Neural cell (in vitro differentiated cells): ENCODE results near the gene VPS35L. TPM values are rescaled to one million over a fixed set of nuclear protein-coding genes. Genes with fewer than 3 reads are reported as not detected.

Experiments
- H2AFZ ChIP-seq: fragments of 200-600, 300-800 bp; sonication (generic), shearing (Covaris generic); 2 replicates; pipeline ENCODE4 v1.6.0; 2014; ENCODE audit warnings: low read depth, mild to moderate bottlenecking, antibody characterized with exemption, low read length, moderate library complexity
- H3F3A ChIP-seq: fragments of 200-600 bp; shearing (Covaris generic); 2 replicates; pipeline ENCODE4 v1.6.1; 2016; ENCODE audit warnings: mild to moderate bottlenecking, moderate library complexity, mixed read lengths, antibody characterized with exemption, low read length; ENCODE audit not compliant: insufficient read depth, poor library complexity, severe bottlenecking
- H3K27ac ChIP-seq: fragments of 200-600, 300-800 bp; sonication (generic), shearing (Covaris generic); 2 replicates; pipeline ENCODE4 v1.5.1; 2014; ENCODE audit warnings: mild to moderate bottlenecking, low read length, moderate library complexity
- H3K27me3 ChIP-seq: fragments of 300-800, 200-600 bp; sonication (generic), shearing (Covaris generic); 2 replicates; pipeline ENCODE4 v1.6.0; 2014; ENCODE audit warnings: mild to moderate bottlenecking, low read depth, low read length, moderate library complexity; ENCODE audit not compliant: insufficient read depth
- H3K36me3 ChIP-seq: fragments of 300-800, 200-600 bp; sonication (generic), shearing (Covaris generic); 2 replicates; pipeline ENCODE4 v1.5.1; 2014; ENCODE audit warnings: mild to moderate bottlenecking, antibody characterized with exemption, low read length, moderate library complexity; ENCODE audit not compliant: insufficient read depth
- H3K4me2 ChIP-seq: fragments of 300-800, 200-600 bp; sonication (generic), shearing (Covaris generic); 2 replicates; pipeline ENCODE4 v1.6.0; 2014; ENCODE audit warnings: mild to moderate bottlenecking, low read length
- H3K4me3 ChIP-seq: fragments of 300-800, 200-600 bp; sonication (generic), shearing (Covaris generic); 2 replicates; pipeline ENCODE4 v1.5.1; 2014; ENCODE audit warnings: mild to moderate bottlenecking, low read length, moderate library complexity
- H3K79me2 ChIP-seq: fragments of 200-600 bp; shearing (Covaris generic); replicated peaks from 2 replicates; pipeline ENCODE4 v1.6.0; 2014; ENCODE audit warnings: mild to moderate bottlenecking, low read length, moderate library complexity; ENCODE audit not compliant: insufficient read depth
- H3K9ac ChIP-seq: fragments of 300-800, 200-600 bp; sonication (generic), shearing (Covaris generic); 2 replicates; pipeline ENCODE4 v1.6.1; 2016; ENCODE audit warnings: mild to moderate bottlenecking, low read length, mixed read lengths
- H3K9me2 ChIP-seq: fragments of 200-600 bp; shearing (Covaris generic); 2 replicates; pipeline ENCODE4 v1.6.1; 2016; ENCODE audit warnings: mild to moderate bottlenecking, low read length, mixed read lengths; ENCODE audit not compliant: insufficient read depth
- H3K9me3 ChIP-seq: fragments of 200-600, 300-800 bp; sonication (generic), shearing (Covaris generic); 2 replicates; pipeline ENCODE4 v1.6.1; 2016; ENCODE audit warnings: mild to moderate bottlenecking, mixed run types, low read length, moderate library complexity, mixed read lengths
- H4K20me1 ChIP-seq: fragments of 200-600 bp; shearing (Covaris generic); 2 replicates; pipeline ENCODE4 v1.6.1; 2016; ENCODE audit warnings: mild to moderate bottlenecking, mixed run types; ENCODE audit not compliant: insufficient read depth
- EP300 ChIP-seq: fragments of 450-650 bp; conservative IDR thresholded peaks from 2 replicates; pipeline ENCODE4 v1.6.1; 2014; ENCODE audit warnings: antibody characterized with exemption, mild to moderate bottlenecking, moderate library complexity; ENCODE audit not compliant: poor library complexity, severe bottlenecking
- EZH2 ChIP-seq: fragments of 200-600, 300-800 bp; shearing (Covaris generic), sonication (generic); IDR thresholded peaks from 2 replicates; pipeline ENCODE4 v1.6.1; 2014; ENCODE audit warnings: antibody characterized with exemption, low read length, borderline replicate concordance, mild to moderate bottlenecking; ENCODE audit not compliant: insufficient read depth, poor library complexity, severe bottlenecking
- MXI1 ChIP-seq: fragments of 450-650 bp; conservative IDR thresholded peaks from 2 replicates; pipeline ENCODE4 v1.6.1; 2014; ENCODE audit warnings: antibody characterized with exemption, mild to moderate bottlenecking; ENCODE audit not compliant: poor library complexity, severe bottlenecking
- POLR2AphosphoS5 ChIP-seq: IDR thresholded peaks from 2 replicates; pipeline ENCODE4 v1.6.1; 2012
- RAD21 ChIP-seq: fragments of 450-650 bp; conservative IDR thresholded peaks from 2 replicates; pipeline ENCODE4 v1.6.1; 2014; ENCODE audit warnings: antibody characterized with exemption, mild to moderate bottlenecking, moderate library complexity
- SMC3 ChIP-seq: fragments of 450-650 bp; conservative IDR thresholded peaks from 2 replicates; pipeline ENCODE4 v1.6.1; 2014; ENCODE audit warnings: antibody characterized with exemption, mild to moderate bottlenecking, moderate library complexity; ENCODE audit not compliant: poor library complexity
- TAF1 ChIP-seq: IDR thresholded peaks from 2 replicates; pipeline ENCODE4 v1.6.1; 2012; ENCODE audit warnings: low read depth
- polyA plus RNA-seq: library from polyadenylated mRNA; depleted of rRNA; stranded (reverse); fragments of >200 nt; gene quantifications from 2 replicates; pipeline ENCODE4 v1.2.3, GENCODE V29; 2014
- TF ChIP-seq, protein P1 (sequence below): fragments of 450-650 bp; IDR thresholded peaks from 2 replicates; pipeline ENCODE4 v1.5.1; 2014; ENCODE audit warnings: antibody characterized with exemption, mild to moderate bottlenecking, moderate library complexity; ENCODE audit not compliant: poor library complexity, severe bottlenecking
- TF ChIP-seq, protein P2 (sequence below): IDR thresholded peaks from 2 replicates; pipeline ENCODE4 v1.6.1; 2012; ENCODE audit warnings: borderline replicate concordance

Gene VPS35L
- polyA plus RNA-seq, 1 donor from 2014 or later: 29.8 TPM

DNA sequence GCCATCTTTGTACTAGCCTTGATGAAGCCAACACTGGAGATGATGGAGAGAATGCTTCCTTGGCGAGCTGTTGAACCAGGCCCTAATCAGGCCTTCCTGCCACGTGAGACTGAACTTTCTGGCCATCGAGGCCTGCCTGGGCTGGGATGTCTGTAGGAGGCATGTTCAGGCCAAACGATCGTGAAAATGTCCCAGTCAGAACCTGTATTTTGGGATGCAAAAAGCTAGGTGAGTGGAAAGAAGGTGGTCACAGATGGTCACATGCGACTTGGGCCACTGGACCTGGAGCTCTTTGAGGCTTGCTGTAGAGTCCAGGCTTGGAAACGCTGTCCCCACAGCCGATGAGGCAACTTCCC, 149.6 kb downstream of the VPS35L start:
- H3K9ac ChIP-seq: no peak overlapping the region

DNA sequence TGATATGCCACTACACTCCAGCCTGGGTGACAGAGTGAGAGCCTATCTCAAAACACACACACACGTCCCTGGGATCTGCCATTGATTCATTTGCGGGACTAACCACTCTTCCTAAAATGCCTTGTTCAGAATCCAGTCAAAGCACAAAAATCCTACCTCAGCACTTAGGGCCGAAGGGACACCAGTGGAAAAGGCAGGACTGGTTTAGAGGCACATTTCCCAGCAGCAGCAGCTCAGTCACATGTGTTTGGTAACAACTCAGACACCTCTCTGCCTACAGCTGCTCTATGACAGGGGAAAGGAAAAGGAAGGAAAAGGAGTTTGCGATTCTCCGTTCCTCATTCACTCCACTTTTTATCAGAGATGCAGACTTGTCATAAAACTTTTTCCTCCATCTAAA, 150.3 kb downstream of the VPS35L start:
- no peaks in the 10 kb centered on the region for H3K9me2 ChIP-seq
- H3K4me3 ChIP-seq: no peak overlapping the region
- TF ChIP-seq, protein P1, sequence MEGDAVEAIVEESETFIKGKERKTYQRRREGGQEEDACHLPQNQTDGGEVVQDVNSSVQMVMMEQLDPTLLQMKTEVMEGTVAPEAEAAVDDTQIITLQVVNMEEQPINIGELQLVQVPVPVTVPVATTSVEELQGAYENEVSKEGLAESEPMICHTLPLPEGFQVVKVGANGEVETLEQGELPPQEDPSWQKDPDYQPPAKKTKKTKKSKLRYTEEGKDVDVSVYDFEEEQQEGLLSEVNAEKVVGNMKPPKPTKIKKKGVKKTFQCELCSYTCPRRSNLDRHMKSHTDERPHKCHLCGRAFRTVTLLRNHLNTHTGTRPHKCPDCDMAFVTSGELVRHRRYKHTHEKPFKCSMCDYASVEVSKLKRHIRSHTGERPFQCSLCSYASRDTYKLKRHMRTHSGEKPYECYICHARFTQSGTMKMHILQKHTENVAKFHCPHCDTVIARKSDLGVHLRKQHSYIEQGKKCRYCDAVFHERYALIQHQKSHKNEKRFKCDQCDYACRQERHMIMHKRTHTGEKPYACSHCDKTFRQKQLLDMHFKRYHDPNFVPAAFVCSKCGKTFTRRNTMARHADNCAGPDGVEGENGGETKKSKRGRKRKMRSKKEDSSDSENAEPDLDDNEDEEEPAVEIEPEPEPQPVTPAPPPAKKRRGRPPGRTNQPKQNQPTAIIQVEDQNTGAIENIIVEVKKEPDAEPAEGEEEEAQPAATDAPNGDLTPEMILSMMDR: no peak
- TF ChIP-seq RAD21: no peak
- no peak for TF ChIP-seq EP300
- TF ChIP-seq SMC3: no peak
- TF ChIP-seq POLR2AphosphoS5: no peak
- TF ChIP-seq MXI1: no peak
- no peak for TF ChIP-seq TAF1
- TF ChIP-seq, protein P2, sequence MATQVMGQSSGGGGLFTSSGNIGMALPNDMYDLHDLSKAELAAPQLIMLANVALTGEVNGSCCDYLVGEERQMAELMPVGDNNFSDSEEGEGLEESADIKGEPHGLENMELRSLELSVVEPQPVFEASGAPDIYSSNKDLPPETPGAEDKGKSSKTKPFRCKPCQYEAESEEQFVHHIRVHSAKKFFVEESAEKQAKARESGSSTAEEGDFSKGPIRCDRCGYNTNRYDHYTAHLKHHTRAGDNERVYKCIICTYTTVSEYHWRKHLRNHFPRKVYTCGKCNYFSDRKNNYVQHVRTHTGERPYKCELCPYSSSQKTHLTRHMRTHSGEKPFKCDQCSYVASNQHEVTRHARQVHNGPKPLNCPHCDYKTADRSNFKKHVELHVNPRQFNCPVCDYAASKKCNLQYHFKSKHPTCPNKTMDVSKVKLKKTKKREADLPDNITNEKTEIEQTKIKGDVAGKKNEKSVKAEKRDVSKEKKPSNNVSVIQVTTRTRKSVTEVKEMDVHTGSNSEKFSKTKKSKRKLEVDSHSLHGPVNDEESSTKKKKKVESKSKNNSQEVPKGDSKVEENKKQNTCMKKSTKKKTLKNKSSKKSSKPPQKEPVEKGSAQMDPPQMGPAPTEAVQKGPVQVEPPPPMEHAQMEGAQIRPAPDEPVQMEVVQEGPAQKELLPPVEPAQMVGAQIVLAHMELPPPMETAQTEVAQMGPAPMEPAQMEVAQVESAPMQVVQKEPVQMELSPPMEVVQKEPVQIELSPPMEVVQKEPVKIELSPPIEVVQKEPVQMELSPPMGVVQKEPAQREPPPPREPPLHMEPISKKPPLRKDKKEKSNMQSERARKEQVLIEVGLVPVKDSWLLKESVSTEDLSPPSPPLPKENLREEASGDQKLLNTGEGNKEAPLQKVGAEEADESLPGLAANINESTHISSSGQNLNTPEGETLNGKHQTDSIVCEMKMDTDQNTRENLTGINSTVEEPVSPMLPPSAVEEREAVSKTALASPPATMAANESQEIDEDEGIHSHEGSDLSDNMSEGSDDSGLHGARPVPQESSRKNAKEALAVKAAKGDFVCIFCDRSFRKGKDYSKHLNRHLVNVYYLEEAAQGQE: no peak
- no peak for TF ChIP-seq EZH2
- peaks cover 7% of the 10 kb centered on the region for H3K36me3 ChIP-seq
- no peak overlapping the region for H3K9ac ChIP-seq
- H3F3A ChIP-seq: no peaks in the 10 kb centered on the region
- no peak overlapping the region for H3K4me2 ChIP-seq
- no peaks in the 10 kb centered on the region for H3K27me3 ChIP-seq
- H4K20me1 ChIP-seq: no peaks in the 10 kb centered on the region
- H3K9me3 ChIP-seq: no peaks in the 10 kb centered on the region
- no peak overlapping the region for H2AFZ ChIP-seq
- H3K79me2 ChIP-seq: no peaks in the 10 kb centered on the region
- H3K27ac ChIP-seq: no peak overlapping the region

More for the DNA sequence above, 149.6 kb downstream of the VPS35L start:
- H3K9me2 ChIP-seq: no peaks in the 10 kb centered on the region
- no peak for TF ChIP-seq MXI1
- no peaks in the 10 kb centered on the region for H4K20me1 ChIP-seq
- no peaks in the 10 kb centered on the region for H3K9me3 ChIP-seq
- H3K27ac ChIP-seq: no peak overlapping the region
- no peak overlapping the region for H3K4me3 ChIP-seq
- no peak overlapping the region for H2AFZ ChIP-seq
- H3K79me2 ChIP-seq: no peaks in the 10 kb centered on the region
- peaks cover 7% of the 10 kb centered on the region for H3K36me3 ChIP-seq
- H3K27me3 ChIP-seq: no peaks in the 10 kb centered on the region
- no peak overlapping the region for H3K4me2 ChIP-seq
- H3F3A ChIP-seq: no peaks in the 10 kb centered on the region

DNA sequence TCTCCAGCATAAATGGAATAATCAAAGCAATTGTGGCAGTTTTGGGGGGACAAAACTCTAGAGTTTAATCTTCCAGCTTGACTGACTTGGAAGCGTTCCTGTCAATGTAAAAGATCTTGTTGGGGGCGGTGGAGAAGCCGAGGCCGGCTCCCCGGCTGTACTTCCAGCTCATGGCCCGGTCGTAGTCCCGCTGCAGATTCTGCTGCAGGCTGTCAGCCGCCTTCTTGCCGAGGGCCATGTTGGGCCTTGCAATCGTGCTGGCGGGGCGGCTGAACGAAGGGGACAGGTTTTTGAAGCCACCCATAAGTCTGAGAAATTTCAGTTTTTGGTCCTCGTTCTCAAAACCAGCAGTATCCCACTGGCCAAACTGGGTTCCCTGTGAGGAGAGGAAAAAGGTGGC, 151.3 kb downstream of the VPS35L start:
- no peak overlapping the region for H2AFZ ChIP-seq
- H3K9me2 ChIP-seq: no peaks in the 10 kb centered on the region
- no peaks in the 10 kb centered on the region for H3K9me3 ChIP-seq
- no peaks in the 10 kb centered on the region for H3K79me2 ChIP-seq
- H3K27me3 ChIP-seq: no peaks in the 10 kb centered on the region
- H3K36me3 ChIP-seq: peaks cover 7% of the 10 kb centered on the region
- TF ChIP-seq SMC3 (no peak), MXI1 (no peak), EZH2 (no peak), POLR2AphosphoS5 (no peak)
- no peaks in the 10 kb centered on the region for H3F3A ChIP-seq
- H3K9ac ChIP-seq: no peak overlapping the region
- no peaks in the 10 kb centered on the region for H4K20me1 ChIP-seq
- H3K4me2 ChIP-seq: no peak overlapping the region
- H3K27ac ChIP-seq: no peak overlapping the region
- no peak overlapping the region for H3K4me3 ChIP-seq
